Breast epithelium (tissue), 4 donors: ENCODE data around the gene CSH2. TPM values are rescaled to one million over a fixed set of nuclear protein-coding genes. Genes with fewer than 3 reads are reported as not detected.
"Not testable (repeated sequence)": the region's sequence is repeated elsewhere in the genome, so short reads cannot be mapped to it uniquely, and the experiment has no call there.

Source experiments
- DNase-seq, 2 donors: peaks; one replicate each; pipeline ENCODE4 v3.0.0-alpha.2; 2019; ENCODE audit warnings: low spot score in 2 of 2
- H3K27ac ChIP-seq, 2 donors: fragments of 200-600 bp; sonication (generic) in 1 of 2; one replicate each; pipeline ENCODE4 v1.5.1; 2016 to 2019; ENCODE audit warnings: mild to moderate bottlenecking in 1 of 2
- H3K27me3 ChIP-seq, 2 donors: fragments of 200-600 bp; sonication (generic) in 1 of 2; one replicate each; pipeline versions ENCODE4 v1.5.1 to v1.6.0; 2017 to 2019; ENCODE audit warnings: control low read depth in 1 of 2, mild to moderate bottlenecking in 1 of 2
- H3K36me3 ChIP-seq: fragments of 200-600 bp; one replicate; pipeline ENCODE4 v1.5.1; 2019
- H3K4me1 ChIP-seq, 2 donors: fragments of 200-600 bp; sonication (generic); one replicate each; pipeline ENCODE4 v1.5.1; 2016 to 2019; ENCODE audit warnings: control low read depth in 1 of 2
- H3K4me3 ChIP-seq, 3 donors: fragments of 200-600 bp; sonication (generic); 1 replicate in 2 of 3; 2 replicates in 1 of 3; pipeline ENCODE4 v1.5.1; 2016 to 2019; ENCODE audit warnings: mild to moderate bottlenecking in 3 of 3, moderate library complexity in 2 of 3
- H3K9me3 ChIP-seq, 2 donors: fragments of 200-600 bp; sonication (generic) in 1 of 2; one replicate each; pipeline ENCODE4 v1.5.1; 2016 to 2019; ENCODE audit warnings: control low read depth in 1 of 2
- POLR2A ChIP-seq: fragments of 450-650 bp; IDR thresholded peaks from one replicate; pipeline ENCODE4 v1.6.1; 2016; ENCODE audit warnings: antibody characterized with exemption, mild to moderate bottlenecking, moderate library complexity
- POLR2AphosphoS5 ChIP-seq, 3 donors: sonication (generic); formaldehyde crosslinking; IDR thresholded peaks; one replicate each; pipeline ENCODE4 v1.6.1; 2017; ENCODE audit warnings: antibody characterized with exemption in 3 of 3
- intact Hi-C: fragments of 100-400 bp; cut with DNase I; formaldehyde crosslinking; loops from one replicate; pipeline ENCODE4 v1.15.1; 2023; ENCODE audit warnings: low total_unique reads
- total RNA-seq, 3 donors: library from RNA; depleted of rRNA; stranded (reverse); fragments of >200 nt; gene quantifications; one replicate each; pipeline ENCODE4 v1.1.0, GENCODE V29; 2016
- TF ChIP-seq, protein P1 (sequence below), 3 donors: fragments of 450-650 bp; IDR thresholded peaks; one replicate each; pipeline ENCODE4 v1.5.1; 2016 to 2017; ENCODE audit warnings: antibody characterized with exemption in 3 of 3, mild to moderate bottlenecking in 3 of 3, moderate library complexity in 3 of 3

The CSH2 gene
- total RNA-seq, 3 donors from 2014 or later: not detected

- TF ChIP-seq, protein P1, sequence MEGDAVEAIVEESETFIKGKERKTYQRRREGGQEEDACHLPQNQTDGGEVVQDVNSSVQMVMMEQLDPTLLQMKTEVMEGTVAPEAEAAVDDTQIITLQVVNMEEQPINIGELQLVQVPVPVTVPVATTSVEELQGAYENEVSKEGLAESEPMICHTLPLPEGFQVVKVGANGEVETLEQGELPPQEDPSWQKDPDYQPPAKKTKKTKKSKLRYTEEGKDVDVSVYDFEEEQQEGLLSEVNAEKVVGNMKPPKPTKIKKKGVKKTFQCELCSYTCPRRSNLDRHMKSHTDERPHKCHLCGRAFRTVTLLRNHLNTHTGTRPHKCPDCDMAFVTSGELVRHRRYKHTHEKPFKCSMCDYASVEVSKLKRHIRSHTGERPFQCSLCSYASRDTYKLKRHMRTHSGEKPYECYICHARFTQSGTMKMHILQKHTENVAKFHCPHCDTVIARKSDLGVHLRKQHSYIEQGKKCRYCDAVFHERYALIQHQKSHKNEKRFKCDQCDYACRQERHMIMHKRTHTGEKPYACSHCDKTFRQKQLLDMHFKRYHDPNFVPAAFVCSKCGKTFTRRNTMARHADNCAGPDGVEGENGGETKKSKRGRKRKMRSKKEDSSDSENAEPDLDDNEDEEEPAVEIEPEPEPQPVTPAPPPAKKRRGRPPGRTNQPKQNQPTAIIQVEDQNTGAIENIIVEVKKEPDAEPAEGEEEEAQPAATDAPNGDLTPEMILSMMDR (IDR thresholded peaks at IDR 0.05): no peak
- no peak for TF ChIP-seq POLR2AphosphoS5 (IDR thresholded peaks at IDR 0.05)
- no peak for TF ChIP-seq POLR2A
- no peak for DNase-seq
- Histone ChIP-seq H3K36me3 (no peaks in the 10 kb centered on the region), H3K27ac (no peak overlapping the region), H3K4me1 (no peaks in the 10 kb centered on the region), H3K27me3 (no peaks in the 10 kb centered on the region), H3K9me3 (no peaks in the 10 kb centered on the region), H3K4me3 (no peak overlapping the region)
- intact Hi-C loops: no loop called here
Measured at GRCh38 chr17:63859257-63859656, 14.2 kb downstream of the CSH2 start.

DNA sequence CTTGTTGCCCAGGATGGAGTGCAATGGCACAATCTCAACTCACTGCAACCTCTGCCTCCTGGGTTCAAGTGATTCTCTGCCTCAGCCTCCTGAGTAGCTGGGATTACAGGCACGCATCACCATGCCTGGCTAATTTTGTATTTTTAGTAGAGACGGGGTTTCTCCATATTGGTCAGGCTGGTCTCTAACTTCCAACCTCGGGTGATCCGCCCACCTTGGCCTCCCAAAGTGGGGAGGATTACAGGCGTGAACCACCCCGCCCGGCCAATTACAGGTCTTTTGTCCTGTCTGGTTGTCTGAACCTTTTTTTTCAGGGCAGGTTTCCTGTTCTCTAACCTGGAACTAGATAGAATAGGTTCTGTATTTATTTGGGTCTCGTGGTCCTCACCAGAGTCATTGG is 17.1 kb downstream of the CSH2 start:
- H3K27me3 ChIP-seq, H3K4me3 ChIP-seq, DNase-seq, H3K9me3 ChIP-seq, H3K4me1 ChIP-seq, H3K36me3 ChIP-seq, intact Hi-C loops, H3K27ac ChIP-seq: not testable (repeated sequence)

DNA sequence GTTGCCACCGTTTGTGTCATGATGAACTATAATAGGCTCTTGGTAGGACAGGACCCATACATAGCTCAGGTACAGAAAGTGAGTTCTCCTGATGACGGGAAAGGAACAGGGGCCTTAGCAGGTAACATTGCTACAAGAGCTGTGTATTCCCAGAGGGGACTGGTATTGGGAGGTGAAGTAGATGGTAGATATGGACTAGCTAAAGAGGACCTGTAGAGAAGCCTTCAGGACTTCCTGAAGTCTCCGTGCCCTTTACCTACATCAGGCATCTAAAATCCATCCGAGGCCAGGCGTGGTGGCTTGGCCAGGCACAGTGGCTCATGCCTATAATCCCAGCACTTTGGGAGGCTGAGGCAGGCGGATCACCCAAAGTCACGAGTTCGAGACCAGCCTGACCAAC is 18.3 kb downstream of the CSH2 start:
- Histone ChIP-seq H3K27ac (no peak overlapping the region), H3K36me3 (no peaks in the 10 kb centered on the region), H3K4me1 (no peaks in the 10 kb centered on the region), H3K27me3 (no peaks in the 10 kb centered on the region), H3K9me3 (no peaks in the 10 kb centered on the region), H3K4me3 (no peak overlapping the region)
- intact Hi-C loops: no loop called here
- no peak for DNase-seq
- TF ChIP-seq, protein P1 (IDR thresholded peaks at IDR 0.05): no peak
- TF ChIP-seq POLR2AphosphoS5 (IDR thresholded peaks at IDR 0.05) (no peak), POLR2A (no peak)

- no peaks in the 10 kb centered on the region for H3K4me1 ChIP-seq
- H3K4me3 ChIP-seq: no peak overlapping the region
- no peaks in the 10 kb centered on the region for H3K36me3 ChIP-seq
- no peaks in the 10 kb centered on the region for H3K27me3 ChIP-seq
- no peaks in the 10 kb centered on the region for H3K9me3 ChIP-seq
- intact Hi-C loops: no loop called here
- DNase-seq: no peak
- TF ChIP-seq POLR2AphosphoS5 (IDR thresholded peaks at IDR 0.05): no peak
- TF ChIP-seq POLR2A: no peak
- TF ChIP-seq, protein P1 (IDR thresholded peaks at IDR 0.05): no peak
- H3K27ac ChIP-seq: no peak overlapping the region
Measured at GRCh38 chr17:63854709-63855108, 18.8 kb downstream of the CSH2 start.

DNA sequence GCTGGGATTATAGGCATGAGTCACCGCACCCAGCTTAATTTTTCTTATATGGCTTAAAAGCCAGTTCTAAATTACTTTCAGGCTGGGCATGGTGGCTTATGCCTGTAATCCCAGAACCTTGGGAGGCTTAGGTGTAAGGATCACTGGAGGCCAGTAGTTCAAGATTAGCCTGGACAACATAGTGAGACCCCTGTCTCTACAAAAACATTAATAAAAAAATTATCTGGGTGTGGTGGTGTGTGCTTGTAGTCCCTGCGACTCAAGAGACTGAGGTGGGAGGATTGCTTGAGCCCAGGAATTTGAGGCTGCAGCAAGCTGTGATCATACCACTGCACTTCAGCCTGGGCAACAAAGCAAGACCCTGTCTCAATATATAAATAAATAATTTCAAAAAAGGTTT is 20.2 kb downstream of the CSH2 start:
- Histone ChIP-seq H3K27ac (no peak overlapping the region), H3K9me3 (no peaks in the 10 kb centered on the region), H3K4me1 (no peaks in the 10 kb centered on the region), H3K27me3 (no peaks in the 10 kb centered on the region), H3K4me3 (no peak overlapping the region), H3K36me3 (no peaks in the 10 kb centered on the region)
- DNase-seq: no peak
- intact Hi-C loops: no loop called here
- TF ChIP-seq POLR2A (no peak), POLR2AphosphoS5 (IDR thresholded peaks at IDR 0.05) (no peak)
- TF ChIP-seq, protein P1 (IDR thresholded peaks at IDR 0.05): no peak

DNA sequence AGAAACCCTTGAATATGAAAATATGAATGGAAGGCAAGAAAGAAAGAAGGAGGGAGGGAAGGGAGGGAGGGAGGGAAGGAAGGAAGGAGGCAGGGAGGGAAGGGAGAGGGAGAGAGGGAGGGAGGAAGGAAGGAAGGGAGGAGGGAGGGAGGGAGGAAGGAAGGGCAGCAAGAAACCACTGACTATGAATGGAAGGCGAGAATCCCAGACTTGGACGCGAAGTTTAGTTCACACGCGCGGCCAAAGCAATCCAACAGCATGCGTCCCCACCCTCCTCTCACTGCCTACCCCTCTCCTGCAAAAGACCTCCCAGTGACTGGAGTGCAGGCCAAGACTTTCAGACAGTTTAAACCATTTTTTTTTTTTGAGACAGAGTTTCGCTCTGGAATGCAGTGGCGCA is 23.1 kb downstream of the CSH2 start:
- TF ChIP-seq POLR2A (no peak), POLR2AphosphoS5 (IDR thresholded peaks at IDR 0.05) (no peak)
- TF ChIP-seq, protein P1 (IDR thresholded peaks at IDR 0.05): no peak
- intact Hi-C loops: no loop called here

More for the DNA sequence above, 23.1 kb downstream of the CSH2 start:
- Histone ChIP-seq H3K4me1 (no peaks in the 10 kb centered on the region), H3K27ac (no peak overlapping the region), H3K27me3 (no peaks in the 10 kb centered on the region), H3K9me3 (no peaks in the 10 kb centered on the region), H3K4me3 (no peak overlapping the region), H3K36me3 (no peaks in the 10 kb centered on the region)
- no peak for DNase-seq
